T-helper 9 cell (primary cell): ENCODE measurements around the gene CCDC77.

Experiments used
- DNase-seq: peaks from one replicate; pipeline ENCODE4 v3.0.0-alpha.2; 2020

CCDC77 gene

GRCh38 chr12:482061-482460 lies 80.6 kb downstream of the CCDC77 start:
- no peak for DNase-seq

GRCh38 chr12:484096-484495 lies 82.7 kb downstream of the CCDC77 start:
- no peak for DNase-seq

- DNase-seq: no peak
These were observed 88.8 kb downstream of the CCDC77 start for GRCh38 chr12:490260-490659.
